CD4-positive, alpha-beta T cell treated with Interleukin-10 for 1 hour (primary cell): ENCODE measurements around the gene CAMK2B.
"Not testable (repeated sequence)": the region's sequence is repeated elsewhere in the genome, so short reads cannot be mapped to it uniquely, and the experiment has no call there.

Experiments used
- DNase-seq: peaks from one replicate; pipeline ENCODE4 v3.0.0-alpha.2; 2020

The CAMK2B gene

DNA sequence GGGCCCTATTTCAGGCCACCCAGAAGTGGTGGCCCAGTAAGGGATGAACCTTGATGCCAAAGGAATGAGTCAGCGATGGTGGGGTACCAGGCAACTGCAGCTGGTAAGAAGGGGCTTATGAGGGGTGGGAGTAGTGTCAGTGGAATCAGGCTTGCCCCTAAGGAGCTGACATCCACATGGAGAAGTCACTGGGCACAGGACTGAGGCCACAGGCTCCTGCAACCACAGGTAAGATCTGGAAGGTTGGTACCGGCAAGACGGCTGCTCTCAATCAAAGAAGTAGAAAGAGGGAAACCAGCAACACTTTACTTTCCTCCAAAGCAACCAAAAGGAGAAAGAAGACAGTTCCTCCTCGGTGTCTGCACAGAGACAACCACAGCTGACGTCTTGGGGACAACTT lies 138.7 kb downstream of the CAMK2B start:
- no peak for DNase-seq

DNA sequence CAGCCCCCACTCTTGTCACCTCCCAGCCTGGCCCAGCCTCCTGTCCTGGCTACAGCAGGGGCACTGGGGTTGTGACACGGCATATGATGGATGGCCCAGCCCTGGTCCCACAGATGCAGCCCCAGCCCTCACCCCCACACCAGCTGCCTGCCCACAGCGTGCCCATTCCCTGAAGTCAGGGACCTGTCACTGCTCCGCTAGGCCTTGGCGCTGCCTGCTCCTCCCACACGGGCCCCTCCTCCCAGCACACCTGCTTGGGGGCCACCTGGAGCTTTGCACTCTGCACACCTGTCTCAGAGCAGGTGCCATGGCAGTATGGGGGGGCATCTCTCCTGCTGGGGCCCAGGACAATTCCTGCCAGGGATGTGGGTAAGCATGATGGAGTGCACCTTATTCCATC lies 139.7 kb downstream of the CAMK2B start:
- no peak for DNase-seq

DNA sequence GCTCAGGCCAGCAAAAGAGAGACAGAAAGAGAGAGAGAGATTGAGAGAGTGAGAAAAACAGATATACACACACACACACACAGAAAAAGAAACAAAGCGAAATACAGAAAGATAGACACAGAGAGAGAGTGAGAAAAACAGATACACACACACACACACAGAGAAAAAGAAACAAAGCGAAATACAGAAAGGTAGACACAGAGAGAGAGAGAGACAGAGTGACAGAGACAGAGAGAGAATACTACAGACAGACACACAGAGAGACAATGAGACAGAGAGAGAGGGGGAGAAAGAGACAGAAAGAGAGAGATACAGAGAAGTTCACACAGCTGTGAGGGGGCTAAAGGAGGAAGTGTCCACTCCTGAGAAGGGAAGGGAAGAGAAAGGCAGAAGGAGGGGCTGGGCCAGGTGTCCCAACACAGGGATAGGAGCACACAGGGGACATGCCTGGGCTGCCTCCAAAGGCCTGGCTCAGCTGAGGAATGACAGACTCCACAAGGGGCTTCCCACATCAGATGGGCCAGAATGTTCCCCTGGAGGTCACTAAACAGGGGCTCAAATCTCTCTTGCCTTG lies 140.4 kb downstream of the CAMK2B start:
- no peak for DNase-seq

DNA sequence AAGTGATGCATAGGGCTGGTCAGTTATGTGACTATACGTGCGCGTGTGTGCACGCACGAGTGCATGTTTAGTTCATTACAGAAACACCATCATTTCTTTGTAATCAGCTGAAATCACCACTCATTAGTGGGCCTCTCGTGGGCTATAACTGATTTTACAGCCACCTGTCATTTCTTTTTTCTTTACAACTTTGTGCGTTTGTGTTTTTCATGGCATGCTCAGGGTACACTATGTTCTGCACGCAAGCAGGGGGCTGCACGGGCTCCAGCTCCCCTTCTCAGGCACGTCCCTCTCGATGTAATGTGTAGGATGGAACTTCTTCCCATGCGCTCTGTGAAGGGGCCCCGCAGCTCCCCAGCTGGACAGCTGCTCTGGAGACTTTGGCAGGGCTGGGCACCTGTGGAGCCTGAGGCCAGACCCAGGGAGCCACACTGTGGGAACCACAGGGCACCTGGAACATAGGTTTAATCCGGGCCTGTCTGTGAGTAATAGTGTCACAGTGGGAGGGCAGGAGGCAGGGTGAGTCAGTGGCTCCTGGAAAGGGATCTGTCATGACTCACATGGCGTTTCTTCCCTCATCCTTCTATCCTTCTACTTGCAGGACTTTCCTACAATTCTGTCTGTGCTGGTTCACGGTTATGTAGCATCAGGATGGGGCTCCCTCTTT lies 141.1 kb downstream of the CAMK2B start:
- DNase-seq = no peak

DNA sequence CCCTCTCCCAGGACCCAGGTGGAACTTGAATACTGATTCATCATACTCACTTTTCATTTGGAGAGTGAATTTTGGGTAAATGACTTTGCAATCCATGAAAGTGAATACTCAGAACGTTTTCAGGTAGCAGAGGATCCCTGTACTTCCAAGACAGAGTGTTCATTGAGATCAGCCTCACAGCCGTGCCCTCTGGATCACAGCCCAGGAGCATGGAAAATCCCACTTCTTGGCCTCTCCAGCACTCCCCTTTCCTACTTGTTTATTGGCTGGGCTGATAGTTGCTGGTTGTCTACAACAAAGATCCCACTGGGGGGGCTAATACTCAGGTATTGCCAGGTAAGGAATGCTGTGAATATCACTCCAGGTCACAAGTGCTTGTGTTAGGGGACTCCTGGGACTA lies 142.0 kb downstream of the CAMK2B start:
- no peak for DNase-seq

DNA sequence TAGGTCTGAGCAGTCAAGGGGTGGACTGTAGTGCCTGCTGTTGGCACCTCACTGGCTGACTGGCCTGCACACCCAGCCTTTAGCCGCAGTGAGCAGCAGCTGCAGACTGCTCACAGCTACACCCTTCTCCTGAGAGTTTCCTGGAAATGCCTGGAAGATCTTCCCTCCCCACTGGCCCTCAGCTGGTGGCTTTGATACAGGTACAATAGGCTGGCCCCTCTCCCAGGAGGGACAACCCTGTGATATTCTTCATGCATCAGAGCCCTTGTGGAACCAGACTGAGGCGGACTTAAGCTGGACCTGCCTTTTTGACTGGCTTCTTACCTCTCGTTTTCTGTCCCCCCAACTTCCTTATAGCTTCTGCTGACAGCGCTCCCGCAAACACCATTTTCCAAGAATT lies 142.6 kb downstream of the CAMK2B start:
- DNase-seq = no peak

DNA sequence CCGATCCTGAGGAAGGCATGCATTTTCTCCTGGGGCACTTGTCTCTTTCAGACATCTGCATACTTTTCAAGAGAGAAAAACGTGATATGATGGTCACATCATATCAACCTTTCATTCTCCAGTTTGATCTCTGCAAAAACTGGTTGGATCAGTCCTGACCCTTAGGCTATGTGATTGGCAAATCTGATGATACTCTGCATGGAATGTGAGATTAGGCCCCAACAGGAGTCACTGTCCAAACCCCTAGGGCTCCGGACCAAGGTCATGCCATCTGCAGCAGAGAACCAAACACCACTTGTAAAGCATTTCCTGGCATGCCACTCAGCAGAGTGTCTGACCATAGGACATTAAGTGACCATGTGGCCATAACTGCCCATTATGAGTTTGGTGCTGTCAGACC lies 144.8 kb downstream of the CAMK2B start:
- DNase-seq = no peak

DNA sequence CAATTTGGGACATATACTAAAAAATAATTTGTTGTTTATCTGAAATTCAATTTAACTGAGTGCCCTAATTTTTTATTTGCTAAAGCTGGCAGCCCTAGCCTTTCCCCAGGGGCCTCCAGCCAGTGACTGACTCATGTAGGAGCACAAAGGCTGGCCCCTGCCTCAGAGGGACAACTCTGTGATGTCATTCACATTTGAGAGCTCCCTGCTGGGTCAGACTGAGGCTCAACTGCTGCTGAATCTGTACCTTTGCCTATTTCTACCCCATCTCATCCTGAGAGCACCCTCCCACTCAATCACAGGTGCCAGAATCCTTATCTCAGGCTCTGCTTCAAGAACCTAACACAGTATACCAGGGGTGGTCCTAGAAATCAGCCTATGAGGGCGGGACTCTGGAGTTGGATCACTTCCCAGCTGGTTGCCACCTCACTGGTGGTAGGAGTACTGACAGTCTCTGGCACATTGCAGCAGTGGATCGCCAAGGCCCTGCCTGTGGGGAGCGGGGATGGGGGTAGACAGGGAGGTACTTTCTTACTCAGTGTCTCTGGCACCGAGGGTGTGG lies 147.7 kb downstream of the CAMK2B start:
- DNase-seq = no peak

DNA sequence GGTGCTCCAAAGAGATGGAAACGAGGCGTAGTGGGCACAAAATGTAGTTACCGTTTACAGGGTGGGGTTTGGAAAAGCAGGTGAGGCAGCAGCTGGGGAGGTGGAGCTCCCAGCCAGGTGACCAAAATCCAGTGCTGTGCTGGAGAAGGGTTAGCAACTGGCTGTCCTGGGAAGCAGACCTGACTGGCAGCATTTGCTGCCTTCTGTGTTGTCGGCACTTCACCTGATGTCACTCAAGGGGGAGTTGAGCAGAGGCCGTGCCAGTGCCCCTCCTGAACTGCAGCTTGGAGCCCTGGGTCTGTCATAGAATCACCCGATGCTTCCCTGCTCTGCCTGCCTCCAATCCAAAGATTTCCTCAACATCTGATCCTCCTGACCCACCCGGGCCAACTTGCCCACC lies 148.9 kb downstream of the CAMK2B start:
- DNase-seq = no peak

DNA sequence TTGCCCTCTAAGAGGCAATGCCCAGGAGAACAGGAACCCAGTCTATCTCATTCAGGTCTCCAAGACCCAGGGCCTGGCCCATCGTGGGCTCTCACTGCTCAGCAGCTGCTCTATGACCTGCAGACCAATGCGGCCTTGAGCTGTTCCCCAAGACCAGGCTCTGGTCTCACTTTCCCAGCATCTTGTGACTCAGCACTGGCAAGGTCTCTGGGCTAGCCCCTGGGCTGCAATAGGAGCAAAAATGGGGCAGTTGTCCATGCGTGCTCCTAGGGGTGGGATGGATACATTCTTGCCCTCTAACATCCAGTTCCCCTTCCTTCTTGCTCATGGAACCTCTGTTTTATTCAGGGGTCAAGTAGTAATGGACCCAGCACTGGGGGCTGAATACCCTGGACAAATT lies 149.7 kb downstream of the CAMK2B start:
- DNase-seq = no peak

DNA sequence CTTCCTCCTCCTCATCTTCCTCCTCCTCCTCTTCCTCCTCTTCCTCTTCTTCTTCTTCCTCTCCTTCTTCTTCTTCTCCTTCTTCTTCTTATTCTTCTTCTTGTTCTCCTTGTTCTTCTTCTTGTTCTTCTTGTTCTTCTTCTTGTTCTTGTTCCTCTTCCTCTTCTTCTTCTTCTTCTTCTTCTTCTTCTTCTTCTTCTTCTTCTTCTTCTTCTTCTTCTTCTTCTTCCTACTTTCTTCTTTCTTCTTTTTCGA lies 150.8 kb downstream of the CAMK2B start:
- DNase-seq = not testable (repeated sequence)

DNA sequence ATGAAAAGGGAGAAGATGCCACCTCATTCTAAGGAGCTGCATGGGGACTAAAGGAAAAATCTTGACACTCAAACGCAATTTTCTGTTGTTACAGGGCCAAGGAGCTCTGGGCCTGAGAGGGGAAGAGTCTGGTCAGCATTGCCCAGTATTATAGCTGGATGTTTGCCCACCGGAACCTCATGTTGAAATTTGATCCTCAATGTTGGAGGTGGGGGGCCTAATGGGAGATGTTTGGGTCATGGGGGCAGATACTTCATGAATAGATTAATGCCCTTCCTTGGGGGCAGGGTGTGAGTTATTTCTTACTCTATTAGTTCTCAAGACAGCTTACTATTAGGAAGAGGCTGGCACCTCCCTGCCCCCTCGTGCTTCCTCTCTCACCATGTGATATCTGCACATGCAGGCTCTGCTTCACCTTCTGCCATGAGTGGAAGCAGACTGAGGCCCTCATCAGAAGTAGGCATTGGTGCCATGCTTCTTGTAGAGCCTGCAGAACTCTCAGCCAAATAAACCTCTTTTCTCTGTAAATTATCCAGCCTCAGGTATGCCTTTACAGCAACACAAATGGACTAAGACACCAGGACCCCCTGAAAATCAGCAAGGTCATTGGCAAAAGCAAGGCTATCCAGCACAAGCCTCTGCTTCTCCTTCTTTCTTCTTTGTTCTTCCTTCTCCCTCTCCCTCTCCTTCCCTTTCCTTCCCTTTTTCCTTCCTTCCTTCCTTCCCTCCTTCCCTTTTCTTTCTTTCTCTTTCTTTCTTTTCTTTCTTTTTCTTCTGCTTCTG lies 151.3 kb downstream of the CAMK2B start:
- DNase-seq = no peak

DNA sequence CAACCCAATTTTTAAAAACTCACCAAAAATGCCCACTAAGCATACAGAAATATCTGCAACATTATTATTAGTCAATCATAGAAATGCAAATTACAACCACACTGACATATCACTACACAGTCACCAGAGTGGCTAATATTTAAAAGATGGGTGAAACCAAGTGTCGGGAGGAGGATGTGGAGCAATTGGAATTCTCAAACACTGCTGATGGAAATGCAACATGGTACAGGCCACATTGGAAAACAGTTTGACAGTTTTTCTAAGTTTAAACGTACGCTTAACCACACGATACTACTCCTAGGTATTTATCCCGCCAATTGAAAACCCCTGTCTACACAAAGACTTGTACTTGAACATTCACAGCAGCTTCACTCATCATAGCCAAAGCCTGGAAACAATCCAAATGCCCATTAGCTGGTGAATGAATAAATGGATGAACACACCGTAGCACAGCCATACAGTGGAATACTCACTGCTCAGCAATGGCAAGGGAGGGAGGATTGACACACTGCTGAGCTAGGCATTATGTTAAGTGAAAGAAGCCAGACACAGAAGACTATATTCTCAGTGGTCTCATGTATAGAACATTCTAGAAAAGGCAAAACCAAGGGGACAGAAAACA lies 152.5 kb downstream of the CAMK2B start:
- DNase-seq = no peak

DNA sequence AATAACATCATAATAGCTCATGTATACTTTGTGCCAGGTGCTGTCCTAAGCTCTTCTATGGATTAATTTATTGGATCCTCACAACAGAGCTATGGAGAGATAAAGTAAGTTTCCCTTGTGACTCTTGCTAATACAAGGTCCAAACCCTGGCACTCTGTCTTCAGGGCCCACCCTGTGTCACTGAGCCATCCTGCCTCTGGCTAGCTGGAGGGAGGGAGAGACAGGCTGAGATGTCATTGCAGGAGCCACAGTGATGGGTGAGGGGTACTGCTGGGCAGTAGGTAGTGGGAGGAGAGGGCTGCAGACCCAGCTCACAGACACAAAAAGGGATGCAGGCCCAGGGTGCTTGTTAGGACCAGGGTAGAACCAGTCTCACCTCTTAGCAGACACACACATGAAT lies 153.0 kb downstream of the CAMK2B start:
- DNase-seq = no peak

DNA sequence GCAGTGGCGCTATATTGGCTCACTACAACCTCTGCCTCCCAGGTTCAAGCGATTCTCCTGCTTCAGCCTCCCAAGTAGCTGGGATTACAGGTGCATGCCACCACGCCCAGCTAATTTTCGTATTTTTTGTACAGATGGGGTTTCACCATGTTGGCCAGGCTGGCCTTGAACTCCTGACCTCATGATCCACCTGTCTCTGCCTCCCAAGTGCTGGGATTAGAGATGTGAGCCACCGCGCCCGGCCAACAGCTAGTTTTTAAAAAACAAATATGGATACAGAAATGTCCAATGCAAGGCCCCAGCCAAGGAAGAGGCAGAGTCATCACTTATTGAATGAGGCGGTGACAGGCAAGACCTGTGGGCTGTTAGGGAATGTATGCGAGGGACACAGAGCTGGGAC lies 153.5 kb downstream of the CAMK2B start:
- not testable (repeated sequence) for DNase-seq

DNA sequence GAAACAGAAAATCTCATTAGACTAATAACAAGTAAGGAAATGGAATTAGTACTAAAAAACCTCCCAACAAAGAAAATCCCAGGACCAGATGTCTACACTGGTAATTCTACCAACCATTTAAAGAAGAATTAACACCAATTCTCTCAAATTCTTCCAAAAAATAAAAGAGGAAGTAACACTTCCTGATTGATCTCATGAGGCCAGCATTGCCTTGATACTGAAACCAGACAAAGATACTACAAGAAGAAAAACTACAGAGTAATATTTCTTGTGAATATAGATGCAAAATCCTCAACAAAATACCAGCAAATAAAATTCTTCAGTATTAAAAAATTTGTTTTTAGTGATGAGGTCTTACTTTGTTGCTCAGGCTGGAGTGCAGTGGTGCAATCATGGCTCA lies 157.5 kb downstream of the CAMK2B start:
- no peak for DNase-seq
